Measurements from ENCODE around the gene MPPED1.

The MPPED1 gene

DNA sequence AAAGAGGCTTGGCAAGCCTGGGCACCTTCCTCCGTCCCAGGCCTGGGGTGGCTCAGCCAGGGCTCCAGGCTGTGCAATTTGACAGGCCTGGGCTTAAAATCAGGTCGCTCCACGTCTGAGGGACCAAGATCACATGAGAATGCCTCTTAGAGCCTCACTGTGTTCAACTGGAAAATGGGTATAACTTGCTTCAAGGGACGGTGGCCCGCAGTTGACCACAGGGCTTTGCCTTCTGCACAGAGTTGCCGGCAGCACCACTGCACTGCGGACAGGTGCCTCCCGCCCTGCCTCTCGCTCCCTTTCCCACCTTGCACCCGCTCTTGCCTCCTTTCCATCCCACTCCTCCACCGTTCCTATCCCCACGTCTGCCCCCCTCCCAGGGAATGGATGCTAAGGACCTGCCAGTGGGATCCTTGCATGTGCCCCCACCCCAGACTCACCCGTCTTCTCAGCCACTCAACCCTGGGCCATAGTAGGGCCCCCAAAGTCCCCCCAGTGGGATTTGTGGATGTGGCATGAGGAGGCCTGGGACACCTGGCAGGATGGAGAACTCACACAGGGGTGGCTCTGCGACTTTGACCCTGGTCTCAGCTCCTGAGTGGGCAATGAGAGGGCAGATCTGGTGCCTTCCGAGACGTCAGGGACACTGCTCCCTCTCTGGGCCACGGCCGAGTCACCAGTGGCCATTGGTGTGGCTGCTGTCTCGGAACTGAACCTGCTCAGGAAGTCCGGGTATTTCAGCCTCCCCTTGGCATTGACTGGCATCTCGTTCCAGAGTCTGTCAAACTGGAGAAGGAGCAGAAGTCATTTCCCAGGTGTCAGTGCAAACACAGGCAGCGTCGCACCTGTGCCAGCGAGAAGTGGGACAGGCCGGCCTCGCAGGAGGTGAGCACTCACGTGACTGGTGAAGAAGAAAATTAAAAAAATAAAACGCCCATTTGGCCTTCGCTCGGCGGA is 128.0 kb downstream of the MPPED1 start:
- Histone ChIP-seq H3K36me3 (ENCODE audit: control insufficient read depth, insufficient read depth, low read length) (no peaks in the 10 kb centered on the region), H3K27me3 (ENCODE audit: control insufficient read depth, insufficient read depth, low read length) (no peaks in the 10 kb centered on the region), H3K4me1 (ENCODE audit: control insufficient read depth, insufficient read depth, low read length) (no peaks in the 10 kb centered on the region), H3K4me3 (ENCODE audit: low read depth, low read length) (no peak overlapping the region), H3K9me3 (ENCODE audit: control insufficient read depth, insufficient read depth, low read depth, low read length) (peaks cover 14% of the 10 kb centered on the region), H3K27ac (ENCODE audit: low read depth, low read length) (no peak overlapping the region), H3K9ac (ENCODE audit: low read length) (no peak overlapping the region)

DNA sequence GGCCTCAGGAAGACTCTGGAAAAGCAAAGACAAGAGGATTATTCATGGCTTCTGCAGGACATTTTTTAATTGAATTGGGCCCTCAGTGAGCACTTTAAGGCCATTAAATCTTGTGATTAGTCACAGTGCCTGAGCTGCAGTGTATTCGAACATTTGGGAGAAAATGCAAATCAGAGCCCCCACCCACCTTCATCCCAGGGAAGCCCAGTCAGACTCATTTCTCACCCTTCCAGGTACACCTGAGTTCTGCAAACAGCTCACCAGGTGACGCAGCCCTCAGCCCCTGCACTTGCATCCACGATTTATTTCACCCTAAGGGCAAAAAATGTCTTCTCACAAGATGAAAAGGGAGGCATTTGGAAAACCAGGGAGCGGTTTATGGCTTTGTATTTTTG is 128.7 kb downstream of the MPPED1 start:
- no peaks in the 10 kb centered on the region for H3K36me3 ChIP-seq (ENCODE audit: control insufficient read depth, insufficient read depth, low read length)
- no peak overlapping the region for H3K4me3 ChIP-seq (ENCODE audit: low read depth, low read length)
- no peak overlapping the region for H3K27ac ChIP-seq (ENCODE audit: low read depth, low read length)
- H3K4me1 ChIP-seq (ENCODE audit: control insufficient read depth, insufficient read depth, low read length) = no peaks in the 10 kb centered on the region
- no peak overlapping the region for H3K9ac ChIP-seq (ENCODE audit: low read length)
- peaks cover 14% of the 10 kb centered on the region for H3K9me3 ChIP-seq (ENCODE audit: control insufficient read depth, insufficient read depth, low read depth, low read length)
- H3K27me3 ChIP-seq (ENCODE audit: control insufficient read depth, insufficient read depth, low read length) = no peaks in the 10 kb centered on the region

GRCh38 chr22:43541022-43541421 is 129.2 kb downstream of the MPPED1 start:
- Histone ChIP-seq H3K9me3 (ENCODE audit: control insufficient read depth, insufficient read depth, low read depth, low read length) (peaks cover 11% of the 10 kb centered on the region), H3K4me3 (ENCODE audit: low read depth, low read length) (no peak overlapping the region), H3K27me3 (ENCODE audit: control insufficient read depth, insufficient read depth, low read length) (no peaks in the 10 kb centered on the region), H3K4me1 (ENCODE audit: control insufficient read depth, insufficient read depth, low read length) (no peaks in the 10 kb centered on the region), H3K9ac (ENCODE audit: low read length) (no peak overlapping the region), H3K36me3 (ENCODE audit: control insufficient read depth, insufficient read depth, low read length) (no peaks in the 10 kb centered on the region), H3K27ac (ENCODE audit: low read depth, low read length) (no peak overlapping the region)

DNA sequence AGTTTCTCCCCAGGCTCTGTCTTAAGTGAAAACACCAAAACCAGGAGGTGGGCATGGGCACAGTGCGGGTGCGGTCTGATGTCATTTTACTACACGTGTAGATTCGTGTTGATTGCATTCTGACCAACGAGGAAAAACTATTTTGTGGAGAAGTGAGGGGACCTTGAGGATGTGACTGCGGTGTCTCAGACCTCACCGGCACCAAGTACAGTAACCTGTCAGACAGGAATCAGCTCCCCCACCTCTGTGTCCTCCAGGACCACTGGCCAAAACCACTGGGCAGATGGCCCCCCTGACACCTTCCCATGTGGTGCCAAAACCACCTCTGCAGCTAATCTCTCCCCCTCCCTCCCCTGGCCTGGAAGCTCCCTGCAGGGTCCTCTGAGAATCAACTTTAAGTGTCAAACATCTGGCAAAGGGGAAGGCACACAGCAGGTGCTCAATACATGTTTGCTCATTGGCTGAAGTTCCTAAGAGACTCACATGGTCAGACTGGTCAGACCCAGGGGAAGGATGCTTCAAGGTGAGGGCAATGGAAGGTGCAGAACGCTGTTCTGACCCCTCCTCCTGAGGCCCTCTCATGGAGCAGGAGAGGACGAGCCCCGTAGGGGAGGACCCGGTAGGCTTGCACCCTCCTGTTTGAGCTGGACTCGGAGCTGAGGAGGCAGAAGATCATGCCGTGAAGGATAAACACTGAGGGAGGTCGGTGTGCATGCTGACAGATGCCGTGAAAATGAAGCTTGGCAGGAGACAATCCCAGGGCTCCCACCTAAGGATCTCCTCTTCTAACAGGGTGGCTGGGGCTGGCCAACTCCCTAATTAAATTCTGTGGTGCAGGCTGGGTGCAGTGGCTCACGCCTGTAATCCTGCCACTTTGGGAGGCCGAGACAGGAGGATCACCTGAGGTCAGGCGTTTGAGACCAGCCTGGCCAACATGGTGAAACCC is 129.9 kb downstream of the MPPED1 start:
- Histone ChIP-seq H3K9ac (ENCODE audit: low read length) (no peak overlapping the region), H3K27me3 (ENCODE audit: control insufficient read depth, insufficient read depth, low read length) (no peaks in the 10 kb centered on the region), H3K9me3 (ENCODE audit: control insufficient read depth, insufficient read depth, low read depth, low read length) (peaks cover 6% of the 10 kb centered on the region), H3K4me3 (ENCODE audit: low read depth, low read length) (no peak overlapping the region), H3K27ac (ENCODE audit: low read depth, low read length) (no peak overlapping the region), H3K4me1 (ENCODE audit: control insufficient read depth, insufficient read depth, low read length) (no peaks in the 10 kb centered on the region), H3K36me3 (ENCODE audit: control insufficient read depth, insufficient read depth, low read length) (no peaks in the 10 kb centered on the region)

- H3K9me3 ChIP-seq (ENCODE audit: control insufficient read depth, insufficient read depth, low read depth, low read length) = no peaks in the 10 kb centered on the region
- H3K36me3 ChIP-seq (ENCODE audit: control insufficient read depth, insufficient read depth, low read length) = no peaks in the 10 kb centered on the region
- H3K4me3 ChIP-seq (ENCODE audit: low read depth, low read length) = no peak overlapping the region
Measured at GRCh38 chr22:43542681-43543521, 131.1 kb downstream of the MPPED1 start.

GRCh38 chr22:43543522-43544288 is 131.9 kb downstream of the MPPED1 start:
- H3K9ac ChIP-seq (ENCODE audit: low read length) = no peak overlapping the region
- no peak overlapping the region for H3K4me3 ChIP-seq (ENCODE audit: low read depth, low read length)
- no peaks in the 10 kb centered on the region for H3K9me3 ChIP-seq (ENCODE audit: control insufficient read depth, insufficient read depth, low read depth, low read length)
- no peaks in the 10 kb centered on the region for H3K36me3 ChIP-seq (ENCODE audit: control insufficient read depth, insufficient read depth, low read length)
- H3K27me3 ChIP-seq (ENCODE audit: control insufficient read depth, insufficient read depth, low read length) = no peaks in the 10 kb centered on the region
- no peaks in the 10 kb centered on the region for H3K4me1 ChIP-seq (ENCODE audit: control insufficient read depth, insufficient read depth, low read length)
- H3K27ac ChIP-seq (ENCODE audit: low read depth, low read length) = no peak overlapping the region

More at GRCh38 chr22:43542681-43543521, 131.1 kb downstream of the MPPED1 start:
- Histone ChIP-seq H3K9ac (ENCODE audit: low read length) (no peak overlapping the region), H3K27ac (ENCODE audit: low read depth, low read length) (no peak overlapping the region), H3K4me1 (ENCODE audit: control insufficient read depth, insufficient read depth, low read length) (no peaks in the 10 kb centered on the region), H3K27me3 (ENCODE audit: control insufficient read depth, insufficient read depth, low read length) (no peaks in the 10 kb centered on the region)

GRCh38 chr22:43544289-43544673 is 132.5 kb downstream of the MPPED1 start:
- H3K36me3 ChIP-seq (ENCODE audit: control insufficient read depth, insufficient read depth, low read length) = no peaks in the 10 kb centered on the region
- no peak overlapping the region for H3K9ac ChIP-seq (ENCODE audit: low read length)
- H3K4me1 ChIP-seq (ENCODE audit: control insufficient read depth, insufficient read depth, low read length) = no peaks in the 10 kb centered on the region
- no peaks in the 10 kb centered on the region for H3K9me3 ChIP-seq (ENCODE audit: control insufficient read depth, insufficient read depth, low read depth, low read length)
- no peak overlapping the region for H3K27ac ChIP-seq (ENCODE audit: low read depth, low read length)
- H3K4me3 ChIP-seq (ENCODE audit: low read depth, low read length) = no peak overlapping the region
- no peaks in the 10 kb centered on the region for H3K27me3 ChIP-seq (ENCODE audit: control insufficient read depth, insufficient read depth, low read length)

GRCh38 chr22:43546186-43546585 is 134.4 kb downstream of the MPPED1 start:
- no peaks in the 10 kb centered on the region for H3K9me3 ChIP-seq (ENCODE audit: control insufficient read depth, insufficient read depth, low read depth, low read length)
- no peaks in the 10 kb centered on the region for H3K36me3 ChIP-seq (ENCODE audit: control insufficient read depth, insufficient read depth, low read length)
- no peak overlapping the region for H3K27ac ChIP-seq (ENCODE audit: low read depth, low read length)
- no peak overlapping the region for H3K9ac ChIP-seq (ENCODE audit: low read length)
- no peak overlapping the region for H3K4me3 ChIP-seq (ENCODE audit: low read depth, low read length)
- H3K27me3 ChIP-seq (ENCODE audit: control insufficient read depth, insufficient read depth, low read length) = no peaks in the 10 kb centered on the region
- 0 out of 2 replicates have a peak, but pooled peaks cover 4% of the 10 kb centered on the region for H3K4me1 ChIP-seq (ENCODE audit: control insufficient read depth, insufficient read depth, low read length)

DNA sequence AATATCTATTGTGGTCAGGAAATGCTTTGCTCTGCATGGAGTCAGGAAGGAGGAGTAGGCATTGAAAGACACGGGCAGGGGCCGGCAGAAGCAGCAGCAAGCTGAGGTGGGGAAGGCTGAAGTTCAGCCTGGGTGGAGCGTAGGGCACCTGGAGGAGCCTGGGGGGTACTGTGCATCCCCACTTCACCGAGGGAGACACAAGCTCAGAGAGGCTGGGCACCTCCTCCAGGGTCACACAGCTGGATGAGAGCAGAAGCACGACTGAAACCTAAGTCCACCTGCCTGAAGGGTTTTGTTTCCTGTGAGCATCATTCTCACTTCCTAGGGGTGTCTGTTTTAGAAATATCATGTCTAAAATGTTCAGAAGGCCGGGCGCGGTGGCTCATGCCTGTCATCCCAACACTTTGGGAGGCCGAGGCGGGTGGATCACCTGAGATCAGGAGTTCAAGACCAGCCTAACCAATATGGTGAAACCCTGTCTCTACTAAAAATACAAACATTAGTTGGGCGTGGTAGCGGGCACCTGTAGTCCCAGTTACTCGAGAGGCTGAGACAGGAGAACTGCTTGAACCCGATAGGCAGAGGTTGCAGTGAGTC is 138.3 kb downstream of the MPPED1 start:
- Histone ChIP-seq H3K9me3 (ENCODE audit: control insufficient read depth, insufficient read depth, low read depth, low read length) (peaks cover 16% of the 10 kb centered on the region), H3K4me3 (ENCODE audit: low read depth, low read length) (no peak overlapping the region), H3K27me3 (ENCODE audit: control insufficient read depth, insufficient read depth, low read length) (no peaks in the 10 kb centered on the region), H3K36me3 (ENCODE audit: control insufficient read depth, insufficient read depth, low read length) (no peaks in the 10 kb centered on the region), H3K27ac (ENCODE audit: low read depth, low read length) (no peak overlapping the region), H3K9ac (ENCODE audit: low read length) (no peak overlapping the region), H3K4me1 (ENCODE audit: control insufficient read depth, insufficient read depth, low read length) (0 out of 2 replicates have a peak, but pooled peaks cover 4% of the 10 kb centered on the region)
